ENCODE measurements around the gene MICAL3.

DNA sequence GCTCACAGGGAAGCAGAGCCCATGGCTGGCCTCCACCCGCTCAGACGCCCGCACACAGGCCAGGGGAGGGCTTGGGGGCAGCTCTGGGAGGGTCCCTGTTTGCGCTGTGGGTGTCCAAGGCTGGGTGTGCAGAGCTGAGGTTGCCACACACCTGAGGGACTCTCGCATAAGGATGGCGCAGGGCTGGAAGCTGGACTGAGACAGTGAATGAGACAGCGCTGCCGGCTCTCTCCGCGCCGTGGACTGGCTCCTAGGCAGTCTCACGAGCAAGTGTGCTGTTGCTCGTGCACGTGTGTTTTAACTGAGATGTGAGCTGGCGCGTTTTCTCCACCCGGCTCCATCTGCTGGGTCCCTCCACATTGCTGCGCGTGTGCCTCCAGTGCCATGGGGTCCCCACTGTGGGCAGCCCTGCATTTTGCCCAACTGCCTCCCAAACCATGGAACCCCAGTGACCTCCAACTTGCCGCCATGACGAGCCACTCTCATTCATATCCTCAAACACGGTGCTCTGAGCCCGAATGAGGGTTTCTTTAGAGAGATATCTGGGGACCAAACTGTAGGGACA is 245.9 kb downstream of the MICAL3 start:
- TF ChIP-seq, protein P1, sequence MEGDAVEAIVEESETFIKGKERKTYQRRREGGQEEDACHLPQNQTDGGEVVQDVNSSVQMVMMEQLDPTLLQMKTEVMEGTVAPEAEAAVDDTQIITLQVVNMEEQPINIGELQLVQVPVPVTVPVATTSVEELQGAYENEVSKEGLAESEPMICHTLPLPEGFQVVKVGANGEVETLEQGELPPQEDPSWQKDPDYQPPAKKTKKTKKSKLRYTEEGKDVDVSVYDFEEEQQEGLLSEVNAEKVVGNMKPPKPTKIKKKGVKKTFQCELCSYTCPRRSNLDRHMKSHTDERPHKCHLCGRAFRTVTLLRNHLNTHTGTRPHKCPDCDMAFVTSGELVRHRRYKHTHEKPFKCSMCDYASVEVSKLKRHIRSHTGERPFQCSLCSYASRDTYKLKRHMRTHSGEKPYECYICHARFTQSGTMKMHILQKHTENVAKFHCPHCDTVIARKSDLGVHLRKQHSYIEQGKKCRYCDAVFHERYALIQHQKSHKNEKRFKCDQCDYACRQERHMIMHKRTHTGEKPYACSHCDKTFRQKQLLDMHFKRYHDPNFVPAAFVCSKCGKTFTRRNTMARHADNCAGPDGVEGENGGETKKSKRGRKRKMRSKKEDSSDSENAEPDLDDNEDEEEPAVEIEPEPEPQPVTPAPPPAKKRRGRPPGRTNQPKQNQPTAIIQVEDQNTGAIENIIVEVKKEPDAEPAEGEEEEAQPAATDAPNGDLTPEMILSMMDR (IDR thresholded peaks at IDR 0.05; ENCODE audit: poor library complexity, severe bottlenecking): no peak
- TF ChIP-seq, protein P2, sequence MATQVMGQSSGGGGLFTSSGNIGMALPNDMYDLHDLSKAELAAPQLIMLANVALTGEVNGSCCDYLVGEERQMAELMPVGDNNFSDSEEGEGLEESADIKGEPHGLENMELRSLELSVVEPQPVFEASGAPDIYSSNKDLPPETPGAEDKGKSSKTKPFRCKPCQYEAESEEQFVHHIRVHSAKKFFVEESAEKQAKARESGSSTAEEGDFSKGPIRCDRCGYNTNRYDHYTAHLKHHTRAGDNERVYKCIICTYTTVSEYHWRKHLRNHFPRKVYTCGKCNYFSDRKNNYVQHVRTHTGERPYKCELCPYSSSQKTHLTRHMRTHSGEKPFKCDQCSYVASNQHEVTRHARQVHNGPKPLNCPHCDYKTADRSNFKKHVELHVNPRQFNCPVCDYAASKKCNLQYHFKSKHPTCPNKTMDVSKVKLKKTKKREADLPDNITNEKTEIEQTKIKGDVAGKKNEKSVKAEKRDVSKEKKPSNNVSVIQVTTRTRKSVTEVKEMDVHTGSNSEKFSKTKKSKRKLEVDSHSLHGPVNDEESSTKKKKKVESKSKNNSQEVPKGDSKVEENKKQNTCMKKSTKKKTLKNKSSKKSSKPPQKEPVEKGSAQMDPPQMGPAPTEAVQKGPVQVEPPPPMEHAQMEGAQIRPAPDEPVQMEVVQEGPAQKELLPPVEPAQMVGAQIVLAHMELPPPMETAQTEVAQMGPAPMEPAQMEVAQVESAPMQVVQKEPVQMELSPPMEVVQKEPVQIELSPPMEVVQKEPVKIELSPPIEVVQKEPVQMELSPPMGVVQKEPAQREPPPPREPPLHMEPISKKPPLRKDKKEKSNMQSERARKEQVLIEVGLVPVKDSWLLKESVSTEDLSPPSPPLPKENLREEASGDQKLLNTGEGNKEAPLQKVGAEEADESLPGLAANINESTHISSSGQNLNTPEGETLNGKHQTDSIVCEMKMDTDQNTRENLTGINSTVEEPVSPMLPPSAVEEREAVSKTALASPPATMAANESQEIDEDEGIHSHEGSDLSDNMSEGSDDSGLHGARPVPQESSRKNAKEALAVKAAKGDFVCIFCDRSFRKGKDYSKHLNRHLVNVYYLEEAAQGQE (IDR thresholded peaks at IDR 0.05; ENCODE audit: borderline replicate concordance): no peak
- TF ChIP-seq POLR2AphosphoS5 (IDR thresholded peaks at IDR 0.05): no peak
- no peak for TF ChIP-seq MXI1 (conservative IDR thresholded peaks at IDR 0.05; ENCODE audit: poor library complexity, severe bottlenecking)
- no peak for TF ChIP-seq TAF1 (IDR thresholded peaks at IDR 0.05; ENCODE audit: low read depth)
- TF ChIP-seq EP300 (conservative IDR thresholded peaks at IDR 0.05; ENCODE audit: poor library complexity, severe bottlenecking): no peak
- TF ChIP-seq EZH2 (IDR thresholded peaks at IDR 0.05; ENCODE audit: borderline replicate concordance, insufficient read depth, low read length, poor library complexity, severe bottlenecking): no peak
- TF ChIP-seq RAD21 (conservative IDR thresholded peaks at IDR 0.05): no peak
- TF ChIP-seq SMC3 (conservative IDR thresholded peaks at IDR 0.05; ENCODE audit: poor library complexity): no peak

All from neural cell (in vitro differentiated cells).